SK-N-MC (cell line): ENCODE results near the gene ARHGDIG.

Source experiments
- EZH2 ChIP-seq: fragments of 200-600 bp; sonication (generic); IDR thresholded peaks from one replicate; pipeline ENCODE4 v1.6.1; 2017; ENCODE audit warnings: antibody characterized with exemption
- FOXP2 ChIP-seq: optimal IDR thresholded peaks from 2 replicates; pipeline ENCODE3; 2011; ENCODE audit warnings: mild to moderate bottlenecking, moderate library complexity; ENCODE audit not compliant: insufficient read depth; ENCODE audit errors: extremely low read length, control extremely low read depth
- POLR2AphosphoS5 ChIP-seq: IDR thresholded peaks from 2 replicates; pipeline ENCODE4 v1.6.1; 2012; ENCODE audit warnings: mild to moderate bottlenecking, low read depth, low read length, borderline replicate concordance

DNA sequence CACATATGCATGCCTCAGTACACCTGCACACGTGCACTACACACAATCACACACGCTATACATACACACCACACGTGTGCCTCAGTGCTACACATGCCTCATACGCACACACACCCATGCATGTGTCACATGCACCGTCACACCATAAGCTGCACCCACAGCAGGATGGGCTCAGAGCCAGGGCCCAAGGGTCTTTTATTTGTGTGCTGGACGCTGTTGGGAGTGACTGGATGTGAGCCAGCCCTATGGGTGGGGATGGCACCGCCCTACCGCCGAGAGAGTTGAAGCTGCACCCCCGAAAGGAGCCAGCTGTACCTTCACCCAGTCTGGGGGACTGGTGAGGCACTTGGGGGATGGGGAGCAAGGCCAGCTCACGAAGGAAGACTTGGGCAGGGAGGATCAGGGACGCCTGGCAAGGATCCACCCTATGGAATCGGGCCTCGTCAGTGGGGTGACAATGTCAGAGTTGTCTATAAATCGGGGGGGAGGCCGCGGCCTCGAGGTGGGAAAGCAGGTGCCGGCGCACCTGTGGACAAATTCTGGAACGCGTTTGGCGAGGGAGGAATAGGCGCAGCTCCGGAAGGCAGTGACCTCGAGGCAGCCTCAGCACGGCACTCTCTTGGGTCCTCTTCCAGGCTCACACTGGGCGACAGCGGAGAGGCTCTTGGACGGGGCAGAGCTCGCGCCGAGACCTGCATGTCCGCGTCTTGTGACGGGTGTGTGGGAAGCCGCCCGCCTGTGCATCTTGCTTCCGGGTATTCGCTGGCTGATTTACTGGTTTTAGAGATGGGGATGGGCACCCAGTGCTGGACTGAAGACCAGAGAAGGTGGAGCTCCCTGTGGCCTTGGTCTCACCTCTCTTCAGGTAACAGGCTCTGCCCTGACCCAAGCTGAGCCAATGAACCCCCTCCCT, 12.0 kb upstream of the ARHGDIG start:
- TF ChIP-seq POLR2AphosphoS5 (no peak), EZH2 (no peak), FOXP2 (no peak)
